HCT116 (cell line): ENCODE data around the gene SERAC1. TPM values are rescaled to one million over a fixed set of nuclear protein-coding genes. Genes with fewer than 3 reads are reported as not detected.

Experiments used
- ATAC-seq: fragments of 200-7000 bp; cut with Tn5 transposase; 2 replicates; pipeline ENCODE4 v1.9.1; 2020; ENCODE audit warnings: mild to moderate bottlenecking, moderate library complexity
- BruUV-seq: library from RNA; stranded (reverse); fragments of 400-500 nt; replicated peaks from 2 replicates; lab custom pipeline; 2021; lab: Mats Ljungman, UMichigan
- CTCF ChIA-PET: fragments of 300-600 bp; sonication (Branson Sonifier 250); formaldehyde crosslinking; loops from one replicate; lab custom pipeline; 2021; ENCODE audit warnings: antibody characterized with exemption; lab: Charles Lee
- POLR2A ChIA-PET: fragments of 300-600, 350-600 bp; sonication (Branson Sonifier 250); formaldehyde crosslinking; loops from one replicate; lab custom pipeline; 2021; ENCODE audit warnings: antibody characterized with exemption; lab: Charles Lee
- RAD21 ChIA-PET, 2 experiments: fragments of 300-600 bp; sonication (Branson Sonifier 250); formaldehyde crosslinking; loops; one replicate each; lab custom pipeline; 2023; ENCODE audit warnings: low total read pairs in 2 of 2; ENCODE audit not compliant: uncharacterized antibody in 2 of 2, unreplicated experiment in 2 of 2, low non-redundant PET in 1 of 2; lab: Charles Lee
- DNase-seq: peaks from one replicate; pipeline ENCODE4 v3.0.0-alpha.2; 2010; ENCODE audit warnings: low read depth, low spot score
- H2AFZ ChIP-seq: fragments of 200-600 bp; shearing (Covaris generic), sonication (generic); 2 replicates; pipeline ENCODE4 v1.6.1; 2017; ENCODE audit warnings: low read depth, mixed run types, mixed read lengths, antibody characterized with exemption, low read length; ENCODE audit not compliant: poor library complexity, severe bottlenecking
- H3K27ac ChIP-seq: 2 replicates; pipeline ENCODE4 v1.5.1; 2012; ENCODE audit warnings: low read depth, low read length
- H3K27me3 ChIP-seq: fragments of 200-600 bp; sonication (generic); 2 replicates; pipeline ENCODE4 v1.6.1; 2016; ENCODE audit warnings: mixed run types, low read length, mixed read lengths; ENCODE audit not compliant: insufficient read depth
- H3K36me3 ChIP-seq, 2 experiments: fragments of 200-500 bp in 1 of 2; fragments of 200-600 bp in 1 of 2; sonication (Bioruptor generic) in 1 of 2; sonication (generic) in 1 of 2; 2 replicates each; pipeline versions ENCODE4 v1.5.1 to v1.6.1; 2014 to 2016; ENCODE audit warnings: low read length in 2 of 2, inconsistent platforms in 1 of 2, mixed read lengths in 1 of 2, mixed run types in 1 of 2; ENCODE audit not compliant: insufficient read depth in 2 of 2, control insufficient read depth in 1 of 2
- H3K4me1 ChIP-seq, 2 experiments: fragments of 200-600 bp in 1 of 2; sonication (generic) in 1 of 2; 2 replicates each; pipeline versions ENCODE4 v1.5.1 to v1.6.1; 2012 to 2017; ENCODE audit warnings: low read length in 2 of 2, inconsistent platforms in 1 of 2, mild to moderate bottlenecking in 1 of 2, mixed read lengths in 1 of 2, mixed run types in 1 of 2, moderate library complexity in 1 of 2; ENCODE audit not compliant: insufficient read depth in 2 of 2, control insufficient read depth in 1 of 2
- H3K4me2 ChIP-seq: fragments of 200-600 bp; sonication (generic); 2 replicates; pipeline ENCODE4 v1.6.1; 2017; ENCODE audit warnings: mixed run types, low read length, mixed read lengths
- H3K4me3 ChIP-seq, 2 experiments: fragments of 200-600 bp in 1 of 2; sonication (generic) in 1 of 2; replicated peaks in 1 of 2; 2 replicates each; pipeline ENCODE4 v1.5.1; 2011 to 2016; ENCODE audit warnings: low read length in 2 of 2, control low read depth in 1 of 2, low read depth in 1 of 2, mild to moderate bottlenecking in 1 of 2, mixed read lengths in 1 of 2, mixed run types in 1 of 2
- H3K79me2 ChIP-seq: fragments of 200-600 bp; sonication (generic); 2 replicates; pipeline ENCODE4 v1.6.1; 2017; ENCODE audit warnings: mild to moderate bottlenecking, mixed run types, low read length, moderate library complexity, mixed read lengths; ENCODE audit not compliant: insufficient read depth
- H3K9ac ChIP-seq: fragments of 200-600 bp; sonication (generic); 2 replicates; pipeline ENCODE4 v1.6.1; 2016; ENCODE audit warnings: low read length, mixed read lengths
- H3K9me2 ChIP-seq: fragments of 200-600 bp; sonication (generic), shearing (Covaris generic); 2 replicates; pipeline ENCODE4 v1.6.1; 2017; ENCODE audit warnings: mixed run types, mild to moderate bottlenecking, moderate library complexity; ENCODE audit not compliant: insufficient read depth
- H3K9me3 ChIP-seq, 2 experiments: fragments of 200-500 bp in 1 of 2; fragments of 200-600 bp in 1 of 2; sonication (Bioruptor generic) in 1 of 2; sonication (generic) in 1 of 2; 2 replicates each; pipeline ENCODE4 v1.6.1; 2014 to 2017; ENCODE audit warnings: low read length in 2 of 2, mixed read lengths in 2 of 2, inconsistent platforms in 1 of 2, low read depth in 1 of 2, mild to moderate bottlenecking in 1 of 2, mixed run types in 1 of 2, moderate library complexity in 1 of 2; ENCODE audit not compliant: control insufficient read depth in 1 of 2, insufficient read depth in 1 of 2
- H4K20me1 ChIP-seq: fragments of 200-600 bp; sonication (generic), shearing (Covaris generic); 2 replicates; pipeline ENCODE4 v1.6.1; 2017; ENCODE audit warnings: mixed run types, mild to moderate bottlenecking, moderate library complexity; ENCODE audit not compliant: insufficient read depth
- ATF3 ChIP-seq: IDR thresholded peaks from 2 replicates; pipeline ENCODE4 v1.6.1; 2012
- CEBPB ChIP-seq: IDR thresholded peaks from 2 replicates; pipeline ENCODE4 v1.6.1; 2012; ENCODE audit warnings: low read depth
- ELF1 ChIP-seq: IDR thresholded peaks from 2 replicates; pipeline ENCODE4 v1.6.1; 2012; ENCODE audit warnings: low read depth, borderline replicate concordance
- EZH2 ChIP-seq: fragments of 200-600 bp; sonication (generic); IDR thresholded peaks from 2 replicates; pipeline ENCODE4 v1.6.1; 2017; ENCODE audit warnings: antibody characterized with exemption, mixed run types
- EZH2phosphoT487 ChIP-seq: fragments of 200-600 bp; IDR thresholded peaks from 2 replicates; pipeline ENCODE4 v1.6.1; 2018; ENCODE audit warnings: antibody characterized with exemption, borderline replicate concordance
- FOSL1 ChIP-seq: IDR thresholded peaks from 2 replicates; pipeline ENCODE4 v1.6.1; 2012; ENCODE audit warnings: low read depth
- JUND ChIP-seq: IDR thresholded peaks from 2 replicates; pipeline ENCODE4 v1.6.1; 2012
- MAX ChIP-seq: IDR thresholded peaks from 2 replicates; pipeline ENCODE4 v1.6.1; 2012
- POLR2A ChIP-seq: IDR thresholded peaks from 2 replicates; pipeline ENCODE4 v1.7.0; 2011; ENCODE audit warnings: borderline replicate concordance; ENCODE audit not compliant: insufficient read depth, insufficient read length; ENCODE audit errors: extremely low read depth
- POLR2AphosphoS5 ChIP-seq: IDR thresholded peaks from 2 replicates; pipeline ENCODE4 v1.6.1; 2011; ENCODE audit warnings: mild to moderate bottlenecking, low read depth, low read length, moderate library complexity
- RAD21 ChIP-seq: IDR thresholded peaks from 2 replicates; pipeline ENCODE4 v1.6.1; 2012; ENCODE audit warnings: low read depth, mild to moderate bottlenecking
- SRF ChIP-seq: IDR thresholded peaks from 2 replicates; pipeline ENCODE4 v1.6.1; 2012; ENCODE audit warnings: low read depth
- TCF7L2 ChIP-seq: IDR thresholded peaks from 2 replicates; pipeline ENCODE4 v1.7.0; 2011; ENCODE audit warnings: borderline replicate concordance, inconsistent platforms; ENCODE audit not compliant: insufficient read depth, insufficient read length; ENCODE audit errors: extremely low read depth
- YY1 ChIP-seq: IDR thresholded peaks from 2 replicates; pipeline ENCODE4 v1.6.1; 2011; ENCODE audit warnings: low read length, low read depth, moderate library complexity, mild to moderate bottlenecking; ENCODE audit not compliant: insufficient replicate concordance; ENCODE audit errors: extremely low read depth
- ZBTB33 ChIP-seq: IDR thresholded peaks from 2 replicates; pipeline ENCODE4 v1.6.1; 2011; ENCODE audit warnings: mild to moderate bottlenecking, low read length, moderate library complexity; ENCODE audit not compliant: insufficient replicate concordance; ENCODE audit errors: extremely low read depth
- ZFX ChIP-seq: fragments of 450-650 bp; IDR thresholded peaks from 2 replicates; pipeline ENCODE4 v1.6.1; 2017
- ZNF274 ChIP-seq: fragments of 200-500 bp; sonication (Bioruptor generic); IDR thresholded peaks from 2 replicates; pipeline ENCODE4 v1.6.1; 2014; ENCODE audit warnings: mild to moderate bottlenecking, low read depth, low read length, inconsistent platforms
- intact Hi-C: fragments of 100-400 bp; cut with micrococcal nuclease; formaldehyde crosslinking; loops from 2 replicates; pipeline ENCODE4 v1.10.0; 2022
- total RNA-seq: library from RNA; stranded (reverse); gene quantifications from one replicate; pipeline ENCODE4 v1.2.1, GENCODE V29; 2021; ENCODE audit not compliant: unreplicated experiment
- TF ChIP-seq, protein P1 (sequence below): IDR thresholded peaks from 2 replicates; pipeline ENCODE4 v1.6.1; 2012; ENCODE audit warnings: low read depth

SERAC1 gene
- total RNA-seq, 1 experiment from 2014 or later: 7.6 TPM

DNA sequence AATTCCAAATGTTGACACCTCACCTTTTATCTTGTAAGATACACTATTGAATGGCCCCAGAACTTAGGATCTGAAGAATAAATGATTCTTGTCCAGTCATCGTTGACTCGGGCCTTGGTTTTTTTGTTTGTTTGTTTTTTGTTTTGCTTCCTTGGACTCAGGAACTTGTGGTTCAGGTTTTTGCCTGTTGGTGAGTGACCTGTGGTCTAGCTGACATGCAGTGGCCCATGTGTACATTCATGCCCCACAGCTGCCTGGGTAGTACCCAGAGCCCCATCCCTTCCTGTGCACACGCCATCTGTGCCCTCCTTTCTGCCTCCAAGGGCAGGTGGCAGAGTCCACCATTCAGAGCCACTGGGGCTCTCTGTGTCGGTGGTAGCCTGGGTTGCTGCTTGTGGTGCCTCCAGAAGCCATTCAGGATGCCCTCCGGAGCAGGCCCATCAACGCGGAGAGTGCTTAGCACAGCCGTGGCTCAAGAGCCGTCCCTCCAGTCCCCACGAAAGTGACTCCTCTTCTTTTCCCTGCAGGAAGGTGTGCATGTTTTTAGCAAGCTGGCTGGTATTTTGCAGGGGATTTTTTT lies 100.5 kb downstream of the SERAC1 start:
- no peak overlapping the region for H3K4me3 ChIP-seq
- H3K4me1 ChIP-seq: peaks cover 26 to 46% of the 10 kb centered on the region in 2 experiments
- no peak for DNase-seq
- BruUV-seq: no TSS peak
- no peaks in the 10 kb centered on the region for H3K9me3 ChIP-seq
- H3K36me3 ChIP-seq: peaks cover 0 to 20% of the 10 kb centered on the region in 2 experiments; a peak in 2 of 4 replicates
- no peaks in the 10 kb centered on the region for H4K20me1 ChIP-seq
- intact Hi-C loops: no loop called here
- peak overlapping the region; percentile 78 for H3K27ac ChIP-seq
- H3K9me2 ChIP-seq: no peaks in the 10 kb centered on the region
- no peaks in the 10 kb centered on the region for H3K79me2 ChIP-seq
- H3K9ac ChIP-seq: no peak overlapping the region
- POLR2A ChIA-PET: interaction anchor here (2.4 kb wide), 1 partner anchor 10 kb away, joined by 6 read pairs; no protein-coding TSS in a partner anchor
- H2AFZ ChIP-seq: no peak overlapping the region
- ATAC-seq: no peak
- H3K27me3 ChIP-seq: no peaks in the 10 kb centered on the region
- TF ChIP-seq ZFX: no peak
- TF ChIP-seq, protein P1, sequence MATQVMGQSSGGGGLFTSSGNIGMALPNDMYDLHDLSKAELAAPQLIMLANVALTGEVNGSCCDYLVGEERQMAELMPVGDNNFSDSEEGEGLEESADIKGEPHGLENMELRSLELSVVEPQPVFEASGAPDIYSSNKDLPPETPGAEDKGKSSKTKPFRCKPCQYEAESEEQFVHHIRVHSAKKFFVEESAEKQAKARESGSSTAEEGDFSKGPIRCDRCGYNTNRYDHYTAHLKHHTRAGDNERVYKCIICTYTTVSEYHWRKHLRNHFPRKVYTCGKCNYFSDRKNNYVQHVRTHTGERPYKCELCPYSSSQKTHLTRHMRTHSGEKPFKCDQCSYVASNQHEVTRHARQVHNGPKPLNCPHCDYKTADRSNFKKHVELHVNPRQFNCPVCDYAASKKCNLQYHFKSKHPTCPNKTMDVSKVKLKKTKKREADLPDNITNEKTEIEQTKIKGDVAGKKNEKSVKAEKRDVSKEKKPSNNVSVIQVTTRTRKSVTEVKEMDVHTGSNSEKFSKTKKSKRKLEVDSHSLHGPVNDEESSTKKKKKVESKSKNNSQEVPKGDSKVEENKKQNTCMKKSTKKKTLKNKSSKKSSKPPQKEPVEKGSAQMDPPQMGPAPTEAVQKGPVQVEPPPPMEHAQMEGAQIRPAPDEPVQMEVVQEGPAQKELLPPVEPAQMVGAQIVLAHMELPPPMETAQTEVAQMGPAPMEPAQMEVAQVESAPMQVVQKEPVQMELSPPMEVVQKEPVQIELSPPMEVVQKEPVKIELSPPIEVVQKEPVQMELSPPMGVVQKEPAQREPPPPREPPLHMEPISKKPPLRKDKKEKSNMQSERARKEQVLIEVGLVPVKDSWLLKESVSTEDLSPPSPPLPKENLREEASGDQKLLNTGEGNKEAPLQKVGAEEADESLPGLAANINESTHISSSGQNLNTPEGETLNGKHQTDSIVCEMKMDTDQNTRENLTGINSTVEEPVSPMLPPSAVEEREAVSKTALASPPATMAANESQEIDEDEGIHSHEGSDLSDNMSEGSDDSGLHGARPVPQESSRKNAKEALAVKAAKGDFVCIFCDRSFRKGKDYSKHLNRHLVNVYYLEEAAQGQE: no peak
- no peak for TF ChIP-seq ZNF274
- TF ChIP-seq POLR2AphosphoS5: no peak
- no peak for TF ChIP-seq ZBTB33
- no peak for TF ChIP-seq ATF3
- TF ChIP-seq JUND: no peak
- TF ChIP-seq TCF7L2: no peak
- TF ChIP-seq RAD21: no peak
- TF ChIP-seq ELF1: no peak
- TF ChIP-seq MAX: no peak
- TF ChIP-seq EZH2phosphoT487: no peak
- no peak for TF ChIP-seq YY1
- TF ChIP-seq SRF: no peak
- TF ChIP-seq POLR2A: no peak
- no peak for TF ChIP-seq FOSL1
- TF ChIP-seq EZH2: no peak
- no peak for TF ChIP-seq CEBPB
- CTCF ChIA-PET: no interaction called here
- H3K4me2 ChIP-seq: 0 out of 2 replicates have a peak overlapping the region, but pooled peaks have one; percentile 26
- RAD21 ChIA-PET: no interaction called here
